Skeletal muscle satellite cell (primary cell): Measurements from ENCODE around the gene ARHGAP45.
A peak's percentile ranks its signal among the peaks of the same experiment; 100 is the strongest.

Source experiments
- H3K27me3 ChIP-seq: 2 replicates; pipeline ENCODE4 v1.7.0; 2013; ENCODE audit warnings: low read length; ENCODE audit not compliant: control insufficient read depth, insufficient read depth
- H3K36me3 ChIP-seq: 2 replicates; pipeline ENCODE4 v1.7.0; 2013; ENCODE audit warnings: mild to moderate bottlenecking, control low read depth, low read length; ENCODE audit not compliant: insufficient read depth
- H3K4me1 ChIP-seq: 2 replicates; pipeline ENCODE4 v1.7.0; 2013; ENCODE audit warnings: low read length; ENCODE audit not compliant: control insufficient read depth, insufficient read depth
- H3K4me2 ChIP-seq: 2 replicates; pipeline ENCODE4 v1.7.0; 2013; ENCODE audit warnings: mild to moderate bottlenecking, low read length
- H3K4me3 ChIP-seq: 2 replicates; pipeline ENCODE4 v1.7.0; 2013; ENCODE audit warnings: low read length
- H3K9ac ChIP-seq: 2 replicates; pipeline ENCODE4 v1.7.0; 2013; ENCODE audit warnings: mild to moderate bottlenecking, low read depth, low read length, moderate library complexity
- H3K9me3 ChIP-seq: replicated peaks from 2 replicates; pipeline ENCODE4 v1.7.0; 2013; ENCODE audit warnings: mild to moderate bottlenecking, control low read depth, low read length

ARHGAP45 gene

GRCh38 chr19:1041272-1041834, 25.6 kb upstream of the ARHGAP45 start:
- Histone ChIP-seq H3K36me3 (peaks cover 24% of the 10 kb centered on the region), H3K9me3 (no peaks in the 10 kb centered on the region), H3K27me3 (no peaks in the 10 kb centered on the region), H3K4me2 (peak overlapping the region; percentile 92), H3K4me3 (peak overlapping the region; percentile 69), H3K4me1 (peaks cover 50% of the 10 kb centered on the region), H3K9ac (peak overlapping the region; percentile 74)

GRCh38 chr19:1041835-1042685, 24.9 kb upstream of the ARHGAP45 start:
- peak overlapping the region; percentile 69 for H3K4me3 ChIP-seq
- peaks cover 50% of the 10 kb centered on the region for H3K4me1 ChIP-seq
- peak overlapping the region; percentile 92 for H3K4me2 ChIP-seq
- no peaks in the 10 kb centered on the region for H3K9me3 ChIP-seq
- peaks cover 21% of the 10 kb centered on the region for H3K36me3 ChIP-seq
- no peaks in the 10 kb centered on the region for H3K27me3 ChIP-seq
- H3K9ac ChIP-seq: peak overlapping the region; percentile 74

GRCh38 chr19:1042689-1043511, 24.1 kb upstream of the ARHGAP45 start:
- Histone ChIP-seq H3K27me3 (no peaks in the 10 kb centered on the region), H3K9ac (peak overlapping the region; percentile 74), H3K4me1 (peaks cover 43% of the 10 kb centered on the region), H3K9me3 (no peaks in the 10 kb centered on the region), H3K36me3 (peaks cover 15% of the 10 kb centered on the region), H3K4me2 (peak overlapping the region; percentile 92), H3K4me3 (peak overlapping the region; percentile 69)

- Histone ChIP-seq H3K4me1 (peaks cover 29% of the 10 kb centered on the region), H3K9me3 (no peaks in the 10 kb centered on the region), H3K4me2 (no peak overlapping the region), H3K27me3 (no peaks in the 10 kb centered on the region), H3K9ac (no peak overlapping the region), H3K4me3 (no peak overlapping the region), H3K36me3 (no peaks in the 10 kb centered on the region)
Observed at GRCh38 chr19:1045247-1045603, 21.7 kb upstream of the ARHGAP45 start.

GRCh38 chr19:1046117-1046626, 20.8 kb upstream of the ARHGAP45 start:
- H3K4me2 ChIP-seq: no peak overlapping the region
- no peaks in the 10 kb centered on the region for H3K9me3 ChIP-seq
- peaks cover 21% of the 10 kb centered on the region for H3K4me1 ChIP-seq
- no peaks in the 10 kb centered on the region for H3K36me3 ChIP-seq
- H3K27me3 ChIP-seq: no peaks in the 10 kb centered on the region
- no peak overlapping the region for H3K9ac ChIP-seq
- H3K4me3 ChIP-seq: no peak overlapping the region

GRCh38 chr19:1046836-1047695, 19.9 kb upstream of the ARHGAP45 start:
- H3K9me3 ChIP-seq: no peaks in the 10 kb centered on the region
- H3K36me3 ChIP-seq: no peaks in the 10 kb centered on the region
- no peak overlapping the region for H3K4me3 ChIP-seq
- no peak overlapping the region for H3K9ac ChIP-seq
- no peaks in the 10 kb centered on the region for H3K27me3 ChIP-seq
- H3K4me2 ChIP-seq: no peak overlapping the region
- H3K4me1 ChIP-seq: peaks cover 12% of the 10 kb centered on the region

- Histone ChIP-seq H3K4me2 (no peak overlapping the region), H3K9ac (no peak overlapping the region), H3K27me3 (no peaks in the 10 kb centered on the region), H3K4me1 (peaks cover 5% of the 10 kb centered on the region), H3K9me3 (no peaks in the 10 kb centered on the region), H3K36me3 (no peaks in the 10 kb centered on the region), H3K4me3 (no peak overlapping the region)
Observed at GRCh38 chr19:1047696-1048147, 19.2 kb upstream of the ARHGAP45 start.

- Histone ChIP-seq H3K4me3 (no peak overlapping the region), H3K9me3 (no peaks in the 10 kb centered on the region), H3K36me3 (peaks cover 3% of the 10 kb centered on the region), H3K27me3 (no peaks in the 10 kb centered on the region), H3K4me2 (no peak overlapping the region), H3K9ac (no peak overlapping the region), H3K4me1 (no peaks in the 10 kb centered on the region)
Observed at GRCh38 chr19:1049106-1049505, 17.9 kb upstream of the ARHGAP45 start.

GRCh38 chr19:1049800-1050199, 17.2 kb upstream of the ARHGAP45 start:
- peaks cover 5% of the 10 kb centered on the region for H3K36me3 ChIP-seq
- no peaks in the 10 kb centered on the region for H3K4me1 ChIP-seq
- H3K9ac ChIP-seq: no peak overlapping the region
- H3K9me3 ChIP-seq: peaks cover 2% of the 10 kb centered on the region
- no peak overlapping the region for H3K4me3 ChIP-seq
- H3K27me3 ChIP-seq: no peaks in the 10 kb centered on the region
- H3K4me2 ChIP-seq: no peak overlapping the region

GRCh38 chr19:1050989-1051788, 15.8 kb upstream of the ARHGAP45 start:
- Histone ChIP-seq H3K4me1 (no peaks in the 10 kb centered on the region), H3K4me2 (no peak overlapping the region), H3K27me3 (no peaks in the 10 kb centered on the region), H3K4me3 (no peak overlapping the region), H3K9me3 (peaks cover 7% of the 10 kb centered on the region), H3K36me3 (peaks cover 9% of the 10 kb centered on the region), H3K9ac (no peak overlapping the region)
